Measurements from ENCODE around the gene CCDC167.

GRCh38 chr6:37537548-37537947 lies 37.9 kb upstream of the CCDC167 start:
- TF ChIP-seq EZH2 (IDR thresholded peaks at IDR 0.05), result no peak
- TF ChIP-seq REST (IDR thresholded peaks at IDR 0.05; ENCODE audit: low read depth), result no peak
